HG03469 (cell line): ENCODE measurements around the gene MRPS33.

Experiments used
- ATAC-seq: cut with Tn5 transposase; IDR thresholded peaks from one replicate; pipeline ENCODE4 v1.9.1; 2021; ENCODE audit warnings: mild to moderate bottlenecking, moderate library complexity, moderate number of reproducible peaks; ENCODE audit not compliant: unreplicated experiment

The MRPS33 gene

DNA sequence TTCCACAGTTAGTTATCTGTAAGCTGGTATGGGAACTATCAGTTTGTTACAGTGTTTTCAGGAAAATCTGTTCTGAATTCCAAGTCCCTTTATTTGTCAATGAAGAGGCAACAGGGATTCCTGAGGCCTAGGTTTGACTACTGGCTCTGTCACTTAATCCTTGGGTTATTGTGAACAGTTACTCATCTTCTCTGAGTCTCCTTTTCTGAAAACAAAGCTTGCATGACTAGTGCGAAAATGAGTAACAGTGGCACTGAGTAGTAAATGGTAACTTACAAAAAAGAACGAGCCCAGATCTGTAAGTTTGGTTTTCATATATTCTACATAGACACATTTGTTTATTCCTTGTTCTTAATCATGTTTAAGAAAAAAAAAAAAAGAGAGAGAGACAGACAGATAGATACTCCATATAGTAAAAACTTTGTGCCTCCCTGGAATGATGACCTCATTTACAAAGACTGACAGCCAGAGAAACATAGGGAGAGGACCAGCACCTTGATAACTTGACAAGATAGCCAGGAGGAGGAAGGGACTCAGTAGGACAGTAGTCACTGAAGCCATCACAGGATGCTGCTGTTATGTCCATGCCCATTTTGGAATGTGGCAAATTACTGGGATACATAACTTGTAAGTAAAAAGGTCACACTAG lies 1.9 kb downstream of the MRPS33 start:
- ATAC-seq, result no peak

DNA sequence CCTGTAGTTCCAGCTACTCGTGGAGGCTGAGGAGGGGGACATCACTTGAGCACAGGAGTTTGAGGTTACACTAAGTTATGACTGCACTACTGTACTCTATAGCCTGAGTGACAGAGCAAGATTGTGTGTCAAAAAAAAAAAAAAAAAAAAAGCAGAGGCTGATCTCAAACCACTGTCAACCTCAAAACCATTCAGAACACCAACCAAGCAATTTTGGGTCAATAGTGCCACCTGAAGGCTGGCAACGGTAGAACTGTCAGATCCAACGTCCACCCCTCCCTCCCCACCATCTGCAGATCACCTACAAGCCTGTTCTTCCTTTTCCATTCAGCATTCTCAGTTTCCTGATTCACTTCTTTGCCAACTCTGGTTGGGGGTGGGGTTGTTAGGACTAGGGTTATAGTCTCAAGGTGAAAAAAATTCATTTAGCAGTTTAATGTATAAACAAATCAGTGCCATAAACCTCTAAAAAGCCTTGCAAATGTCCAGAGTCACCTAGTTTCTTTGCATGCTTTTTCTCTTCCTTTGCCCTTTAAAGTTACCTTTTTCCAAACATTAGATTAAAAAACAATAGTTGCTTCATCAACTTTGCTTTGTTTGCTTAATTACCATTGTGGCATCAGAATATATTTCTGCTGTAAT lies 2.6 kb downstream of the MRPS33 start:
- ATAC-seq, result no peak

- no peak for ATAC-seq
Observed at GRCh38 chr7:141011443-141011842, 3.3 kb downstream of the MRPS33 start.

- ATAC-seq, result no peak
Observed at GRCh38 chr7:141003172-141004065, 11.3 kb downstream of the MRPS33 start.

- no peak for ATAC-seq
Observed at GRCh38 chr7:141001546-141001945, 13.2 kb downstream of the MRPS33 start.

GRCh38 chr7:141001122-141001521 lies 13.6 kb downstream of the MRPS33 start:
- ATAC-seq, result no peak

DNA sequence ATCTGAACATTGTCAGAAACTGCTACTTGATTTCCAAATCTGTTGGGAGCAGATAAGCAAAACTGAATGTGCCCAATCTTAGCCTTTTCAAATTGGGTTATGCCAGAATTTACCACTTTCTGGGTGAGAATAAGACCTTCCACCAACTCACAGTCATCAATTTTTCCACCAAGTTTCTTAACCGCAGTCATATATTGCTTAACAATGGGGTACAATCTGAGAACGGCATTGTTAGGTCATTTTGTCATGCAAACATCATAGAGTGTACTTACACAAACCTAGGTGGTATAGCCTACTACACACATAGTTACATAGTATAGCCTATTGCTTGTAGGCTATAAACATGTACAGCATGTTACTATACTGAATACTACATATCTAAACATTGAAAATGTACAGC lies 16.0 kb downstream of the MRPS33 start:
- no peak for ATAC-seq

- no peak for ATAC-seq
Observed at GRCh38 chr7:140992422-140992821, 22.3 kb downstream of the MRPS33 start.

DNA sequence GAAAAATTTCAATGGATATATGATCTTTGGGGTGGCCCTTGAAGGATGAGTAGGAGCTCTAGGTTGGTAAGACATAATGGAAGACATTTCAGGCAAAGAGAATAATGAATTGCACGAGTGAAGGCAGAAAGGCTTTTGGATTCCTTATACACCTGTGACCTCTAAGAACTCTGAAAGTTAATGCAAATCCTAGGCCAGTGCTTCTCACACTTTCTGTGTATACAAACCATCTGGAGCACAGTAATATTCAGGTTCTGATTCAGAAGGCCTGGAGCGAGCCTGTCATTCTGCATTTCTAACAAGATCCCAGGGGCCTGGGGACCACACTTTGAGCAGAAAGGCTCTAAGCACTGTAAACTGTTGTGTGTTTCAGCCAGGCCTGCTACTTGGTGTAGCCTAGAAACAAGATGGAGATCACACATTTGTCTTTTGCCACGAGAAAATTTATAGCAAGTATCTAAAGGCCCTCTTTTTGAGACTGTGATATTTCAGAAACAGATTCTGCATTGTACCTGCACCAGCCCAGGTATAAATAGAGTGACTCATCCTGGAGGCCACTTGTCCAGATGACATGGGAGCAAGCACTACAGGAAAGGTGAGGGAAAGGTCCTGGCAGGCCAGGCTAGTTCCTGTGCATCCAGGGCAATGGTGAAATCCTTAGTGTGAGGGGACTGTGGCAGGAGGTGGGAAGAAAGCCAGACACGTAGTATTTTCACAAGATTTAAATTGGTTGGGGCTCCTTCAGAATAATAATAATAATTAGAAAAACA lies 24.4 kb downstream of the MRPS33 start:
- no peak for ATAC-seq

DNA sequence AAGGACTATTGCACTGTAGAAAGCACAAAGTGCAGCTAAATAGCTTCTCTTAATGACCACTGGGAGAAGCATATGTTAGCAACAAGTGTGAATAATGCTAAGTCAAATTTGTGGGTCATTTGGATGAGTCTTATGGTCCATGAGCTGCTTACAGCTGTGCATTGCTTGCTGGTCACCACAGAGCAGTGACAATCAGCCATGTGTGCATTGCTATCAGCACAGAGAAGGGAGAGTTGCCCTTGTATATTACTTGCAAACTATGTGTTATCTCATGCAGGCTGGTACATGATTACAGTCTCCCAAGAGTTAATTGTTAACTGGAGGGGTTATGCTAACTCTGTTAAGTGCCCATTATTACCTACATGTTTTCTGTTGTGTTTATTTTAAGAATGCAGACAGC lies 25.7 kb downstream of the MRPS33 start:
- no peak for ATAC-seq

DNA sequence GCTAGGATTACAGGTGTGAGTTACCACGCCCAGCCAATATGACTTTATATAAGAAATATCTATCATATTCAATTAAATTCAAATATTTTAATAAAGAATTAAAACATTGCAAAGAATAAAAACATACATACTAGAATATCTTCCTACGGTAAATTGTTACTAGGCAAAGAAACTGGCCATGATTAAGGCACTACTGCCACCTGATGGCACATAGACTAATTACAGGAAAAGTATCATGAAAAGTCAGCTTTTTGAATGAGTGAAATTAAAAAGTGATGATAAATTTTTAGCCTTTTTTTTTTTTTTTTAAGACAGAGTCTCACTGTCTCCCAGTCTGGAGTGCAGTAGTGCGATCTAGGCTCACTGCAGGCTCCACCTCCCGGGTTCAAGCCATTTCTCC lies 30.9 kb downstream of the MRPS33 start:
- no peak for ATAC-seq

- no peak for ATAC-seq
Observed at GRCh38 chr7:140982508-140982907, 32.2 kb downstream of the MRPS33 start.

DNA sequence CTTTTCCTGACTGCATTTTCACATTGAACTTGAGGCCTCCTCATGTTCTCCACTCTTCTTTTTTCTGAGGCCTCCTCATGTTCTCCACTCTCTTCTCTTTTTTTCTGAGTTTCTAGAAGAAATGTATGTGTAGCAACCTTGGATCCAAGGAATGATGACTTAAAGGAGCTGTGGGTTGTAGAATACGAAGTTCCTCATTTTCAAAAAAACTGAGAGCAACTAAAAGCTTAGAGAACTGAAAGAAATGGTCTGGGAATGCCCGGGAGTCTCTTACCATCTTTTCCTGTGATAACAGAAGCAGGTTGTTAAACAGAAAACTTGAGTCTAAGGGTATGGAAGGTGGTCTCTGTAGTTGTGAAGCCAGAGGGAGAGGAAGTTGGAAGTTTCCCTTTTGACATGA lies 32.8 kb downstream of the MRPS33 start:
- ATAC-seq, result no peak

GRCh38 chr7:140977741-140978140 lies 37.0 kb downstream of the MRPS33 start:
- ATAC-seq, result no peak

DNA sequence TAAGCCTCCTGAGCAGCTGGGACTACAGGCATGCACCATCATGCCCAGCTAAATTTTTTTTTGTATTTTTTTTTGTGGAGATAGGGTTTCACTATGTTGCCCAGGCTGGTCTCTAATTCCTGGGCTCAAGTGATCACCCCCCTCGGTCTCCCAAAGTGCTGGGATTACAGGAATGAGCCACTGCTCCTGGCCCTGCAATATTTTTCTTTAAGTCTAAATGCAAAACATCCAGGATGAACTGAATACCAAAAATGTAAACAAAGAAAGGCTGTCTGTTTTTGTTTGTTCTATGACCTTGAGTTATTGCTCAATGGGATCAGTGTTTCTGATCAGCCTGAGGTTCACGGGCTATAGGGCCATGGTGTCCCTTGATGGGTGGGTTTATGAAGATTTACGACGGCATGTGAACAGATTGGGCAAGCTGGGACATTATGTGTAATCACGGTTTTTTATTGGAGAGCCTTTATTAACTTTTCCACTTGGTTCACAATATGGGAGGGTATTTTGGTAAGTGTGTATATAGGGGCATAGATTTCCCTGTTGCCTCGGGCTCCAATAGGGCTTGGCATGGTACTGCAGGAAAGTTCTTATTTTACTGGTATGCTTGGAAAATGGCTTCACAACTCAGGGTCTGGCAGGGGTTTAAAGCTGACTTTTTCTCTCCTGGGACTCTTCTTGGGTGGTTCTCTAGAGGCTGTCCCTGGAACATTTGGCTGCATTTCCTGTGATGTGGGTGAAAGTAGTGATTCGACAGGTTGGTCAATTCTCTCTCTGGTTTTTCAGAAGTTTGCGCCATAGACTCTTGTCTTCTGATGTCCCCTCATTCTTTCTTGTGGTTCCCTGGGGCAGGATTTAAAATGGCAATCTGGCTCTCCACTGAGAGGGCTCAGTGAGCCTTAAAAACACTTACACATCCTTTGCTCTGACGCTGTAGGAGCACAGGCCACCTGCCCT lies 41.6 kb downstream of the MRPS33 start:
- no peak for ATAC-seq

GRCh38 chr7:140972344-140972743 lies 42.4 kb downstream of the MRPS33 start:
- no peak for ATAC-seq

DNA sequence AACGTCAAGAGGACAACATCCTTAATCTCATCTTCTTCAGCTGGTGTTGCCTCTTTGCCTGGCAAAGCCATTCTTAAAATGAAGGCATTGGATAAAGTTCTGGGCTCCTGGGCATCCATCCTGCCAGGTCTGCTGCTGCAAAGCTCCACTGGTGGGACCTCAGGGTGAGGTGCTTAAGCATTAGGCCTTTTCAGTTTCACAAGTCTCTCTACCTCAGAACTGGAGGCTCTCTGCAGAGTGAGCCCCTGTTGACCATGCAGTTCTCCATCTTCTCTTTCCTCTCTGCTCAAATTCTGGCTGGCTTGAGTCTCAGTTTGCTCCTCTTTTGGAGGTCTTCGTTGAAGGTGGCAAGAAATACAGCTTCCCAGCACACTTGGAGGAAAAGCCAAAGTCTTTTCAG lies 47.3 kb downstream of the MRPS33 start:
- no peak for ATAC-seq

DNA sequence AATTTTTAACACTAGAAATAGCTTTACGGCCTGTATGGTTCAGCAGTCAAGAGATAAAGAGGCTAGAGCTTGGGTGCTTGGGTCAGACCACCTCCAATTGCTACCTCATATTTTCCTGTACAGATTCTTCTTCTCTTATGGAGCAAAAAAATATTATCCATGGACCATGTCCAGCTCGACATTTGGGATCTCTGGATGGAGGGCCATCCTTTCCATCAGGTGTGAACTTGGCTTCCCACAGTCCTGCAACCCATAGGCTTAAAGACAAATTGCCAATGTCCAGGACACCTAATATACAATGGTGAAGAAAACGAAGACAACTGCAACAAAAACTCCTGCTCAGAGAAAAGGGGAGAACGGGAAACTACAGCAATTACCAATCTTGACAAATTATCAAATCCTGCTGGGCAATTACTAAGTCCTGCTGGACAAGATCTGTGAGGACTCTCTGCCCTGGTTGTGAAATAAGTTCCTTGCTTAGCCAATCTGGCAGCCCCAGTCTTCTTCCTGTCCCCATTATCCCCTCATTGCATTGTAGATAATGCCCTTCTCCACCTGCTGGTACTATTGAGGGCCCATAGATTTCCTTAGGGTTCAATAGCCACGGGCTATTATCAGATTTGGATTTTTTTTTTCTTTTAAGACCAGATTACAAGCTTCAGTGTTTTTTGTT lies 48.1 kb downstream of the MRPS33 start:
- no peak for ATAC-seq

DNA sequence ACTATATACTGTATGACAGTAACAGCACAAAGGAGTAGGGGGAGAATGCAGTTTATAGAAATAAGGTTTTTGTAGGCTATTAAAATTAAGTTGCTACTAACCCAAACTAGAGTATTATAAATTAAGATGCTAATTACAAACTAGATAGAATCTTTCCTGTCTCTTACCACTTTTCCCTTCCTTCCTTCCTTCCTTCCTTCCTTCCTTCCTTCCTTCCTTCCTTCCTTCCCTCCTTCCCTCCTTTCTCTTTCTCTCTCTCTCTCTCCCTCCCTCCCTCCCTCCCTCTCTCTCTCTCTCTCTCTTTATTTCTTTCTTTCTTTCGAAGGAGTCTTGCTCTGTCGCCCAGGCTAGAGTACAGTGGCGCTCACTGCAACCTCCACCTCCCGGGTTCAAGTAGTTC lies 53.6 kb downstream of the MRPS33 start:
- ATAC-seq, result no peak
